Astrocyte of the spinal cord (primary cell): ENCODE measurements around the gene SLC4A8.
"Not testable (repeated sequence)": the region's sequence is repeated elsewhere in the genome, so short reads cannot be mapped to it uniquely, and the experiment has no call there.

Source experiments
- DNase-seq: peaks from one replicate; pipeline ENCODE4 v3.0.0; 2011; ENCODE audit warnings: low read depth, low spot score
- H3K4me3 ChIP-seq: 2 replicates; pipeline ENCODE4 v1.5.1; 2011; ENCODE audit warnings: low read depth, mild to moderate bottlenecking, low read length, moderate library complexity
- in situ Hi-C: cut with HindIII; loops from 2 replicates; pipeline ENCODE4 v1.10.0; 2017; ENCODE audit warnings: low sequenced_read_pairs
- TF ChIP-seq, protein P1 (sequence below): IDR thresholded peaks from 2 replicates; pipeline ENCODE4 v1.5.1; 2012; ENCODE audit warnings: low read depth, mild to moderate bottlenecking, low read length, inconsistent platforms

SLC4A8 gene

DNA sequence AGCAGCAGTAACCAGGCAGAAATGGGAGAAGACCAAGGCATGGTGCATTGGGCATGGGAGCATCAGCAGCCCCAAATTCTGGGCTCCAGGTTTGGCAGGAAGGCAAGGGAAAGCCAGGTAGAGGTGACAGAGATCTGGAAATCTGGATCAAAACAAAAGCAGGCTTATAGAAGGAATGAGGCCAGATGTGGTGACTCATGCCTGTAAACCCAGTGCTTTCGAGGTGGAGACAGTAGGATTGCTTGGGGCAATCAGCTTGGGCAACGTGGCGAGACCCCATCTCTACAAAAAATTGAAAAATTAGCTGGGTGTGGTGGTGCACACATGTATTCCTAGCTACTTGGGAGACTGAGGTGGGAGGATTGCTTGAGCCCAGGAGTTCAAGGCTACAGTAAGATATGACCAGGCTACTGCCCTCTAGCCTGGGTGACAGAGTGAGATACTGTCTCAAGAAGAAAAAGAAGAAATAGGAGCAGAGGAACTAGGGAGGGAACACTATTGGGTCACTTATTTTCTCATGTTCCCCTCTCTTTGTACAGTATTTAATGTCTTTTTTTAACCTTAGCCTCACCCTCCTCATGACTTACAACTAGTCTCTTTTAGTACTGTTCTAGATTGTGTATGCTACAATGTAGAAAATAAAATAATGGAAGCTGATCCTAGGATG lies 25.1 kb downstream of the SLC4A8 start:
- TF ChIP-seq, protein P1, sequence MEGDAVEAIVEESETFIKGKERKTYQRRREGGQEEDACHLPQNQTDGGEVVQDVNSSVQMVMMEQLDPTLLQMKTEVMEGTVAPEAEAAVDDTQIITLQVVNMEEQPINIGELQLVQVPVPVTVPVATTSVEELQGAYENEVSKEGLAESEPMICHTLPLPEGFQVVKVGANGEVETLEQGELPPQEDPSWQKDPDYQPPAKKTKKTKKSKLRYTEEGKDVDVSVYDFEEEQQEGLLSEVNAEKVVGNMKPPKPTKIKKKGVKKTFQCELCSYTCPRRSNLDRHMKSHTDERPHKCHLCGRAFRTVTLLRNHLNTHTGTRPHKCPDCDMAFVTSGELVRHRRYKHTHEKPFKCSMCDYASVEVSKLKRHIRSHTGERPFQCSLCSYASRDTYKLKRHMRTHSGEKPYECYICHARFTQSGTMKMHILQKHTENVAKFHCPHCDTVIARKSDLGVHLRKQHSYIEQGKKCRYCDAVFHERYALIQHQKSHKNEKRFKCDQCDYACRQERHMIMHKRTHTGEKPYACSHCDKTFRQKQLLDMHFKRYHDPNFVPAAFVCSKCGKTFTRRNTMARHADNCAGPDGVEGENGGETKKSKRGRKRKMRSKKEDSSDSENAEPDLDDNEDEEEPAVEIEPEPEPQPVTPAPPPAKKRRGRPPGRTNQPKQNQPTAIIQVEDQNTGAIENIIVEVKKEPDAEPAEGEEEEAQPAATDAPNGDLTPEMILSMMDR: no peak
- in situ Hi-C loops: no loop called here
- no peak overlapping the region for H3K4me3 ChIP-seq
- DNase-seq: no peak

DNA sequence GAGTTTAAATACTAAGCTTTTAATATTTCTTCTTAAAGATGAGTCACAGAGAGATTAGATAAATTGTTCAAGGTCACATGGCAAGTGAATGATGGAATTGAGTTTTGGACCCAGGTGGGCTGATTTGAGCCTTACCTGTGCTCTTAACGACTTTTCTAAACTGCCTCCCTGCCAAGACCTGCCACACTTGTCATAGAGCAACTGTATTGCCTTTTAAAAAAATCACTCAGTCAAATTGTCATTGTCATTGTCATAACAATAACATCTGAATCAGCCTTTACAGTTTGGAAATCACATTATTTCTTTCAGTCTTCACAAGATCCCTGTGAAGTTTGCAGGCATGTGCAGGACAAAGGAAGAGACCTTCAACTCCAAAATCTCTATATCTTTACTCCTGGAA lies 25.7 kb downstream of the SLC4A8 start:
- TF ChIP-seq, protein P1: no peak
- in situ Hi-C loops: no loop called here
- DNase-seq: no peak
- H3K4me3 ChIP-seq: no peak overlapping the region

DNA sequence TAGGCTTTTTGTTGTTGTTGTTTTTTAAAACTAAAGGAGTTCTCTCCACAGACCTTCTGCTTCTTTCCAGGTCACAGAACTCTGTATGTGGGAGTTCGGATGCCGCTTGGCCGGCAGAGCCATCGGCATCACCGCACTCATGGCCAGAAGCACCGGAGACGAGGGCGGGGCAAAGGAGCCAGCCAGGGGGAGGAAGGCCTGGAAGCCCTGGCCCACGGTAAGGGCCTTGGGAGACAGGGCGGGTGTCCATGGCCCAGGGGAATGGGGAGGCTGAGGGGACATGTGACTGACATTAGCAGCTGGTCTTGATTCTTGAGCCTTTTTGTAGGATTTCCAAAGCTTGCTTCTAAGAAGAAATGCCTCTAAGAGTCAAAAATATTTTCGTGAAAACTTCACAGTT lies 26.2 kb downstream of the SLC4A8 start:
- DNase-seq: no peak
- no peak overlapping the region for H3K4me3 ChIP-seq
- in situ Hi-C loops: no loop called here
- TF ChIP-seq, protein P1: no peak

DNA sequence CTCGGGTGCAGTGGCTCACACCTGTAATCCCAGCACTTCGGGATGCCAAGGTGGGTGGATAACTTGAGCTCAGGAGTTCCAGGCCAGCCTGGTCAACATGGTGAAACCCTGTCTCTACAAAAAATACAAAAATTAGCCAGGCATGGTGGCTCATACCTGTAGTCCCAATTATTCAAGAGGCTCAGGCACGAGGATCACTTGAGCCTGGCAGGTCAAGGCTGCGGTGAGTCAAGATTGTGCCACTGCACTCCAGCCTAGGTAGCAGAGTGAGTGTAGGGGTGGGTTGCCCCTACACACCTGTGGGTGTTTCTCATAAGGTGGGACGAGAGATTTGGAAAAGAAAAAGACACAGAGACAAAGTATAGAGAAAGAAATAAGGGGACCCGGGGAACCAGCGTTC lies 29.4 kb downstream of the SLC4A8 start:
- H3K4me3 ChIP-seq, in situ Hi-C loops, DNase-seq: not testable (repeated sequence)

DNA sequence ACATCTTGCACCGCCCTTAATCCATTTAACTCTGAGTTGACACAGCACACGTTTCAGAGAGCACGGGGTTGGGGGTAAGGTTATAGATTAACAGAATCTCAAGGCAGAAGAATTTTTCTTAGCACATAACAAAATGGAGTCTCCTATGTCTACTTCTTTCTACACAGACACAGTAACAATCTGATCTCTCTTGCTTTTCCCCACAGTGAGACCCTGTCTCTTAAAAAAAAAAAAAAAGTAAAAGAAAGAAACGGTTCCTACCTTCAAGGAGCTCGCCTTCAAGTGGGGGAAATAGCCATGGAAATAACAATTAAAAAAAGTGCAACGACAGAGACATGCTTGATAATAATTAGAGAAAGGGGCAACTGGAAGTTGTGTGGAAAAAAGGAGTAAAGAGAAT lies 30.4 kb downstream of the SLC4A8 start:
- DNase-seq, in situ Hi-C loops, H3K4me3 ChIP-seq: not testable (repeated sequence)

DNA sequence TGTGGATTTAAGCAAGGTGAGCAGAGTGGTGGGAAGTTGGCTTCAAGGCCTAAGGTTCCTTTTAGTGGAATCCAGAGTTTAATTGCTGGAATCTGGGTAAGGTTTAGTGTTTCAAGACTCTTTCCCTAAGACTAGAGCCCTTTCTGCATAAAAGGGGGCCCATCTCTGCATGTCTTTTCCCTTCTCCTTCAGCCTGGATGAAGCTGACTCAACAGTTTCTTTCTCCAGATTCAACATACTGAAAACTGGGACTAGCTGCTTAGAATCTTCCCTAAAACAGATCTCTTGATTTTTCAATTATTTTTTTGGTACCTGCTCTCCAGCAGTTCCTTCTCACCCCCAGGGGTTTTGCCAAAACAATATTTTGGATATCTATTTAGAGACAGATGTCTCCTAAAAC lies 34.0 kb downstream of the SLC4A8 start:
- TF ChIP-seq, protein P1: no peak
- H3K4me3 ChIP-seq: no peak overlapping the region
- in situ Hi-C loops: no loop called here
- DNase-seq: no peak

DNA sequence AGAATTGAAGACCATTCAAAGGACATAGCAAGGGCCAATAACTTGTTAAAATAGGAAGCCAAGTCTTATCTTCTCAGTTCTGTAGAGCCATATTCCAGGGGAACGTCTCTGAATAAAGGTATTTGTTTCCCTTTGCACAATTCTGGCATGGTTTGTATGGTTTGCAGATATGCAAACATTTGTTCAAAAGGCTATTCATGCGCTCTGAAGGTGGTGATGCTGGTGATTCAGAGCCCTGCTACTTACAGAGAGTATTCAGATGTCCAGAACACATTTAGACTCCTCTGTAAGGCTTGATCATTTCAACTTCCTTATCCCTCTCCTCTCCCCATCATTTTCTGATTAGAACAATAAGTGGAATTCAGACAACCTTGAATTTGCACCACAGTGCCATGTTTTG lies 35.9 kb downstream of the SLC4A8 start:
- H3K4me3 ChIP-seq: no peak overlapping the region
- in situ Hi-C loops: no loop called here

More for the DNA sequence above, 35.9 kb downstream of the SLC4A8 start:
- TF ChIP-seq, protein P1: no peak
- peak; percentile 9 for DNase-seq
